Vagina (tissue), 2 donors: ENCODE measurements around the gene REG1B.

ENCODE experiments used
- CTCF ChIP-seq, 3 experiments: fragments of 450-650 bp in 2 of 3; fragments of 200-600 bp in 1 of 3; sonication (generic) in 1 of 3; IDR thresholded peaks; one replicate each; pipeline ENCODE4 v1.5.1; 2017 to 2019; ENCODE audit warnings: antibody characterized with exemption in 3 of 3, mild to moderate bottlenecking in 2 of 3, moderate library complexity in 2 of 3
- POLR2A ChIP-seq, 2 donors: fragments of 450-650 bp; IDR thresholded peaks; one replicate each; pipeline ENCODE4 v1.6.1; 2017; ENCODE audit warnings: antibody characterized with exemption in 2 of 2, mild to moderate bottlenecking in 2 of 2, moderate library complexity in 2 of 2
- POLR2AphosphoS5 ChIP-seq, 2 donors: sonication (generic); formaldehyde crosslinking; IDR thresholded peaks; one replicate each; pipeline ENCODE4 v1.9.0; 2017; ENCODE audit warnings: antibody characterized with exemption in 2 of 2, mild to moderate bottlenecking in 2 of 2, low read depth in 1 of 2; ENCODE audit not compliant: insufficient read depth in 1 of 2

GRCh38 chr2:79071078-79071477, 16.7 kb downstream of the REG1B start:
- TF ChIP-seq CTCF (IDR thresholded peaks at IDR 0.05) (no peak), POLR2A (IDR thresholded peaks at IDR 0.05) (no peak), POLR2AphosphoS5 (IDR thresholded peaks at IDR 0.05; ENCODE audit: insufficient read depth in 1 of 2, low read depth in 1 of 2) (no peak)
